C1 segment of cervical spinal cord (tissue), 14 donors: ENCODE results near the gene THBS2.
A peak's percentile ranks its signal among the peaks of the same experiment; 100 is the strongest.
"Not testable (repeated sequence)": the region's sequence is repeated elsewhere in the genome, so short reads cannot be mapped to it uniquely, and the experiment has no call there.

Experiments
- DNase-seq, 14 donors: peaks; one replicate each; lab custom pipeline; 2025; lab: John Stamatoyannopoulos, UW

THBS2 gene

GRCh38 chr6:169271877-169272216 lies 18.2 kb upstream of the THBS2 start:
- DNase-seq: no peak

GRCh38 chr6:169271158-169271876 lies 17.7 kb upstream of the THBS2 start:
- DNase-seq: no peak

- not testable (repeated sequence) for DNase-seq
These were observed 16.4 kb upstream of the THBS2 start for GRCh38 chr6:169270077-169270380.

- no peak for DNase-seq
These were observed 15.8 kb upstream of the THBS2 start for GRCh38 chr6:169269180-169270076.

- no peak for DNase-seq
These were observed 14.6 kb upstream of the THBS2 start for GRCh38 chr6:169268276-169268675.

GRCh38 chr6:169266746-169267591 lies 13.3 kb upstream of the THBS2 start:
- no peak for DNase-seq

- DNase-seq: no peak
These were observed 12.6 kb upstream of the THBS2 start for GRCh38 chr6:169266261-169266660.

GRCh38 chr6:169265486-169266131 lies 12.0 kb upstream of the THBS2 start:
- DNase-seq: no peak

GRCh38 chr6:169263836-169264608 lies 10.4 kb upstream of the THBS2 start:
- DNase-seq: peak in 1 of 14 donors; percentile 38

GRCh38 chr6:169263374-169263773 lies 9.7 kb upstream of the THBS2 start:
- no peak for DNase-seq

GRCh38 chr6:169262602-169263001 lies 9.0 kb upstream of the THBS2 start:
- not testable (repeated sequence) for DNase-seq

- no peak for DNase-seq
These were observed 2.9 kb upstream of the THBS2 start for GRCh38 chr6:169256518-169256917.

- DNase-seq: no peak
These were observed 2.4 kb upstream of the THBS2 start for GRCh38 chr6:169256061-169256460.

- no peak for DNase-seq
These were observed 2.0 kb upstream of the THBS2 start for GRCh38 chr6:169255643-169256042.

- DNase-seq: no peak
These were observed 1.0 kb upstream of the THBS2 start for GRCh38 chr6:169254456-169255316.

- peak in 7 of 14 donors; percentile 24 to 51 (median 38) for DNase-seq
These were observed 999 bp downstream of the THBS2 start for GRCh38 chr6:169252505-169253189.

- peak in 1 of 14 donors; percentile 44 for DNase-seq
These were observed 1.7 kb downstream of the THBS2 start for GRCh38 chr6:169251822-169252504.

GRCh38 chr6:169251371-169251802 lies 2.3 kb downstream of the THBS2 start:
- DNase-seq: peak in 5 of 14 donors; percentile 16 to 41 (median 22)
